Epithelial cell of esophagus (primary cell): ENCODE results near the gene C15orf40.

Experiments used
- DNase-seq: peaks from one replicate; pipeline ENCODE4 v3.0.0; 2010; ENCODE audit warnings: low read depth
- H3K4me3 ChIP-seq: 2 replicates; pipeline ENCODE4 v1.5.1; 2011; ENCODE audit warnings: mild to moderate bottlenecking, low read length, control low read depth
- CTCF ChIP-seq: IDR thresholded peaks from 2 replicates; pipeline ENCODE4 v1.5.1; 2011; ENCODE audit warnings: low read depth, mild to moderate bottlenecking, low read length, control low read depth, inconsistent platforms; ENCODE audit not compliant: insufficient read depth; ENCODE audit errors: missing control alignments

The C15orf40 gene

DNA sequence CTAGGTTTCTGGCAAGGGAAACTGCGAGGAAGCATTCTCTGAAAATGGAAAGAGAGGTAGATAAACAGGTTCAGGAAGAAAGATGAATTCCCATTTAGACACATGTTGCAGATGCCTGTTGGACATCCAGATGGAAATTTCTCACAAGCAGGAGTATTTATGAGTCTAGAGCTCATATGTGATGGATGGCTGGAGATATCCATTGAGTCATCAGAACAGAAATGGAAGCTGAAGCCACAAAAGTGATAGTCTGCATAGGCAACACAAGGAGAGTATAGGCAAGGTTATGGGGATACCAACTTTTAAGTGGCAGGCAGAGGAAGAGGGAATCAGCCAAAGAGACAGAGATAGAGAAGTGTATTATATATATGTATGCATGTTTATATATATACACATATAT is 31.7 kb downstream of the C15orf40 start:
- no peak overlapping the region for H3K4me3 ChIP-seq
- DNase-seq = no peak
- TF ChIP-seq CTCF = no peak

DNA sequence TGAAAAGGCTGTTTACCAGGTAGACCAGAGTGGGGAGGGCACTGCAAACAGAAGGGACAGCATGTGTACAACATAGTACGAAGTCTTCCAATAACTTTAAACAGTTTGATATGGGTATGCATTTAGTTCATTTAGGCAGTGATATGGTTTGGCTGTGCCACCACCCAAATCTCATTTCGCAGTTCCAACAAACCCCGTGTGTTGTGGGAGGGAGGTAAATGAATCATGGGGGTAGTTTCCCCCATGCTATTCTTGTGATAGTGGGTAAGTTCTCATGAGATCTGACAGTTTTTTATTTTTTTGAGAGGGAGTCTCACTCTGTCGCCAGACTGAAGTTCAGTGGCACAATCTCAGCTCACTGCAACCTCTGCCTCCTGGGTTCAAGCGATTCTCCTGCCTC is 33.0 kb downstream of the C15orf40 start:
- no peak overlapping the region for H3K4me3 ChIP-seq
- no peak for DNase-seq
- no peak for TF ChIP-seq CTCF

DNA sequence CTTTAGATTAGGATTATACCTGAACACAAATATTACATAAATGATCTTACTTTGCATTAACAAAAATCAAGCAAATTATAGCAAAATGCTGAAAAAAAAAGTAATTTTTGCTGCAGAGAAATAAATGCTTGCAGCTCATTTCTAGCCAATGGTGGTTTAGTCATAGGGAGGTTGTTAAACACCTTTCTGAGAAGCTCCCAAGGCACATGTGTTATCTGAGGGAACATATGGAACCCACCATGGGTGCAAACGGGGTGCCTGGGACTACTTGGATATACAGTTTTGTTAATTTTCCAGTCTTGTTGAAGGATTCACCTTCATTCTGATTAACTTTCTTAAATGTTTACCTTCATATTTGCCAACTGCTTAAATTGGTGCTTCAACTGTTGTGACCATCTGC is 34.4 kb downstream of the C15orf40 start:
- no peak for TF ChIP-seq CTCF
- H3K4me3 ChIP-seq = no peak overlapping the region
- no peak for DNase-seq

DNA sequence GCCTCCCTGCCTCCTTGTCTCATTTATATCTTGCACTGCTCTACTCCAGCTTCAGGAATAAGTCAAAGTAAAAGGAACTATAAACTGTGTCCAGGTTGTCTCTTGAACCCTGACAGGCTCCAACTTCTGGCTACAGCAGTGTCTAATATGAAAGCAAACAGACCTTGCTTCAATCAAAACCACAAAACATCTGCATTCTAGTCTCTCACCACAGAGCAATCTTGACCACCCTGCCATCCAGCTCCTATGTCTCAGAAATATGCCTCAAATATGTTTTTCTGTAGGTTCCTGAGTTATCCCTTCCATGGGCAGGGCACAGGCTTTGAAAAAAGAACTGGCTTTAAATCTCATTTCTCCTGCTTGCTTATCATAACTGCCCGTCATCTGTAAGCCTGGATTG is 38.4 kb downstream of the C15orf40 start:
- H3K4me3 ChIP-seq = no peak overlapping the region
- no peak for DNase-seq
- TF ChIP-seq CTCF = no peak

DNA sequence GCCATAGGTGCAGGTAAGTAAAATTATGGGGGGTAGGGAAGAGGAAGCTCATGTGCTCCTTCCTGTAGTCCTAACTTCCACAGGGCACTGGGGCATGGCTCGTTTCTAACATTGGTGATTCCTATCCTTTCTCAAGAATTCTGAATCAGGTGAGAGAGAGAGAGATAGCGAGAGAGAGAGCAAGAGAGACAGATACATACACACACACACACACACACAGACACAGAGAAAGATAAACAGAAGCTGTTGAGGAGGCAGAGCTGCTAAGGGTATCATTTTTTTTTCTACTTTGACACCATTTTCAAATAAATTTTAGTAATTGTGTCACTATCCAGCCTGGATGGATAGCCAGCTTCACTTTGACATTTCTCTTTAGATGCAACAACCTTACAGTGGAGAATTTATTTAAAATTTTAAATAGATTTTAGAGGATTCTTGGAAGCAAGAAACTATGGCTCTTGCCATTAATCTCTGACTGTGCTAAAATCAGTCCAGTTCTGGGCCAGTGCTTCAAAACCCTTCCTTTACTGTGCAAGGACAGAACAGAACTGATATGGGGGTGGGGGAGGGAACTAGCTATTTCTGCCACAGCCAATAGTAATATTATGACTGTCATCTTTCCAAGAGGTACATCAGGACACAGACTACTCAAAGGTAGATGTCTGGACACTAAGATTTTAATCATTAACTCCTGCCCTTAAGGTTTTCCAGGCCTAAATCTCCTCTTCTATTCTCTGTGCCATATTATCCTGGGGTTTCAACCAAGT is 40.0 kb downstream of the C15orf40 start:
- no peak for TF ChIP-seq CTCF
- H3K4me3 ChIP-seq = no peak overlapping the region
- no peak for DNase-seq

GRCh38 chr15:82970696-82971095 is 40.7 kb downstream of the C15orf40 start:
- no peak for DNase-seq
- no peak for TF ChIP-seq CTCF
- no peak overlapping the region for H3K4me3 ChIP-seq

DNA sequence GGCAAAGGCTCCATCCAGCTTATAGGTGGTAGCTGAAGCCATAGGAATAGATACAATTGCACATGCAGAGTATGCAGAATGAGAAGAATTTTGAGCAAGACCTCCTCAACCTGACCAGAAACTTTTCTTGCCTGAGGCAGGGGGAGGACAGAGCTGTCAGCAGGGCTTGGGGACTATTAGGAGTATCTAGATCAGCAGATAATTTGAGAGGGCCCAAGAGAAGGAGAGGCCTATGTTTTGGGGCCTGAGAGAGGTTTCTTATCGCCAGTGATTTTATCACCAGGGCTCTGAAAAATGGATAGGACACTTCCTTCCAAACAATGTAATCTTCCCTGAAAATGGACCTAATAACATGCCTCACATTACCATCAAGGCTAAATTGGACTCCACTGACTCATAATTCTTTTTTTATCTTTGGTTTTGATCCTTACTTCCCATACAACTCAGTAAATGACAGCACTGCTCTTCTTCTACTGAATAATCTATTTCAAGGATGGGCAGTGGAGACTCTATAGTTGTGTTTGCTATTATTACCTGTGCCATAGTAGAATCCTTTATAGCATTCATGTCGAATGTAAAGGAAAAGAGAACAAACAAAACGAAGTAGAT is 41.3 kb downstream of the C15orf40 start:
- no peak for TF ChIP-seq CTCF
- no peak for DNase-seq
- no peak overlapping the region for H3K4me3 ChIP-seq
